Activated CD8-positive, alpha-beta T cell treated with anti-CD3 and anti-CD28 coated beads for 36 hours (primary cell): ENCODE measurements around the gene OLFM2. TPM values are rescaled to one million over a fixed set of nuclear protein-coding genes. Genes with fewer than 3 reads are reported as not detected.
"Not testable (repeated sequence)": the region's sequence is repeated elsewhere in the genome, so short reads cannot be mapped to it uniquely, and the experiment has no call there.

ENCODE experiments used
- ATAC-seq: fragments of 200-7000 bp; cut with Tn5 transposase; one replicate; pipeline ENCODE4 v1.10.0; 2021; ENCODE audit warnings: mild to moderate bottlenecking, moderate library complexity
- CTCF ChIA-PET: fragments of 350-600 bp; sonication (Branson Sonifier 250); formaldehyde crosslinking; loops from one replicate; lab custom pipeline; 2021; ENCODE audit warnings: antibody characterized with exemption; lab: Charles Lee
- POLR2A ChIA-PET: fragments of 350-600 bp; sonication (Branson Sonifier 250); formaldehyde crosslinking; loops from one replicate; lab custom pipeline; 2021; ENCODE audit warnings: antibody characterized with exemption; lab: Charles Lee
- DNase-seq: peaks from one replicate; pipeline ENCODE4 v3.0.0-alpha.2; 2020
- H3K27ac Mint-ChIP-seq: one replicate; pipeline ENCODE4 v1.8.0; 2021; ENCODE audit warnings: mild to moderate bottlenecking, mixed read lengths
- H3K27me3 Mint-ChIP-seq: one replicate; pipeline ENCODE4 v1.8.0; 2021; ENCODE audit warnings: mixed read lengths
- H3K36me3 Mint-ChIP-seq: one replicate; pipeline ENCODE4 v1.8.0; 2021; ENCODE audit warnings: low read depth, mixed read lengths
- H3K4me1 Mint-ChIP-seq: one replicate; pipeline ENCODE4 v1.8.0; 2021; ENCODE audit warnings: low read depth, mixed read lengths
- H3K4me3 Mint-ChIP-seq: one replicate; pipeline ENCODE4 v1.8.0; 2021; ENCODE audit warnings: mild to moderate bottlenecking, moderate library complexity, mixed read lengths
- H3K9me3 Mint-ChIP-seq: one replicate; pipeline ENCODE4 v1.8.0; 2021; ENCODE audit warnings: mixed read lengths
- intact Hi-C: fragments of 100-400 bp; cut with micrococcal nuclease; formaldehyde crosslinking; loops from one replicate; pipeline ENCODE4 v1.10.0; 2022
- total RNA-seq, 2 experiments: library from RNA; stranded (reverse); gene quantifications; one replicate each; pipeline ENCODE4 v1.2.3, GENCODE V29; 2021
- TF ChIP-seq, protein P1 (sequence below): fragments of 200-600 bp; IDR thresholded peaks from one replicate; pipeline ENCODE4 v1.8.0; 2022; ENCODE audit warnings: antibody characterized with exemption, mild to moderate bottlenecking

Gene OLFM2
- total RNA-seq, 2 experiments from 2014 or later = 2.7 to 3.2 TPM

DNA sequence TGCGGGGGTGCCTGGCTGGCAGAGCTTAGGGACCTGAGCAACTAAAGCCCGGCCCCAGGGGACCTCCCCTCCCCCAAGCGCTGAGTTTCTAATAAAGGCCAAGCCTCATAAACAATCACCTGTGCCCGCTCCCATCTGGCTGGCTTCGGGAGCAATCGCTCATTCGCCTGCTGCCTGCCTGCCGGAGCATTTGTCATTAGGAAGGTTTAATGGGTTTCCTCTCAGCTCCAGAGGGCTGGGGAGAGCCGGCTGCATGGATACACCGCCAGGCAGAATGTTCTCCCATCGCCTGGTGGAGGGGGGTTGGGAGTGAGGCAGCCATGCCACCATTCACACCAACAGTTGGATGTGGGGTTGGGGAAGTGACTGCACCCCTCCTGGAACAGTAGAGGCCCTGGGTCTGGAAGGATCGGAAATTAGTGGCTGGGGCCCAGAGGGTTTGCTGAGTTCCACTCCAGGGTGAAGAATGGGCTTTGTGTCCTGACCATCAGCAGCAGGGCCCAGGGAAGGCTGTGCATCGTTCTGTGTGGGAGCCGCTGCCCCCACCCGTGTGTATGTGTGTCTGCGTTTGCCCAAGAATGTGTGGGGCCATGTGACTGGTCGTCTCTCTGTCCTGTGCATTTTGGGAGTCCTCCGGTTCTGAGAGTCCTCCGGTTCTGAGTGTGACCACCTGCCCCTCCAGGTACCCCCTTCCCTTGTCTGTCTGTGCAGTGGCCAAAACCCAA, 85.9 kb downstream of the OLFM2 start:
- ChIA-PET CTCF (no interaction called here), POLR2A (interaction anchor here (1.3 kb wide), 1 partner anchor 10 kb away, joined by 3 read pairs; no protein-coding TSS in a partner anchor)
- H3K9me3 Mint-ChIP-seq = no peaks in the 10 kb centered on the region
- TF ChIP-seq, protein P1, sequence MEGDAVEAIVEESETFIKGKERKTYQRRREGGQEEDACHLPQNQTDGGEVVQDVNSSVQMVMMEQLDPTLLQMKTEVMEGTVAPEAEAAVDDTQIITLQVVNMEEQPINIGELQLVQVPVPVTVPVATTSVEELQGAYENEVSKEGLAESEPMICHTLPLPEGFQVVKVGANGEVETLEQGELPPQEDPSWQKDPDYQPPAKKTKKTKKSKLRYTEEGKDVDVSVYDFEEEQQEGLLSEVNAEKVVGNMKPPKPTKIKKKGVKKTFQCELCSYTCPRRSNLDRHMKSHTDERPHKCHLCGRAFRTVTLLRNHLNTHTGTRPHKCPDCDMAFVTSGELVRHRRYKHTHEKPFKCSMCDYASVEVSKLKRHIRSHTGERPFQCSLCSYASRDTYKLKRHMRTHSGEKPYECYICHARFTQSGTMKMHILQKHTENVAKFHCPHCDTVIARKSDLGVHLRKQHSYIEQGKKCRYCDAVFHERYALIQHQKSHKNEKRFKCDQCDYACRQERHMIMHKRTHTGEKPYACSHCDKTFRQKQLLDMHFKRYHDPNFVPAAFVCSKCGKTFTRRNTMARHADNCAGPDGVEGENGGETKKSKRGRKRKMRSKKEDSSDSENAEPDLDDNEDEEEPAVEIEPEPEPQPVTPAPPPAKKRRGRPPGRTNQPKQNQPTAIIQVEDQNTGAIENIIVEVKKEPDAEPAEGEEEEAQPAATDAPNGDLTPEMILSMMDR = no peak
- H3K4me3 Mint-ChIP-seq = no peak overlapping the region
- H3K27ac Mint-ChIP-seq = no peak overlapping the region
- ATAC-seq (no peak), DNase-seq (no peak)
- intact Hi-C loops = no loop called here
- H3K27me3 Mint-ChIP-seq = no peaks in the 10 kb centered on the region
- peaks cover 26% of the 10 kb centered on the region for H3K4me1 Mint-ChIP-seq
- H3K36me3 Mint-ChIP-seq = peaks cover 5% of the 10 kb centered on the region

DNA sequence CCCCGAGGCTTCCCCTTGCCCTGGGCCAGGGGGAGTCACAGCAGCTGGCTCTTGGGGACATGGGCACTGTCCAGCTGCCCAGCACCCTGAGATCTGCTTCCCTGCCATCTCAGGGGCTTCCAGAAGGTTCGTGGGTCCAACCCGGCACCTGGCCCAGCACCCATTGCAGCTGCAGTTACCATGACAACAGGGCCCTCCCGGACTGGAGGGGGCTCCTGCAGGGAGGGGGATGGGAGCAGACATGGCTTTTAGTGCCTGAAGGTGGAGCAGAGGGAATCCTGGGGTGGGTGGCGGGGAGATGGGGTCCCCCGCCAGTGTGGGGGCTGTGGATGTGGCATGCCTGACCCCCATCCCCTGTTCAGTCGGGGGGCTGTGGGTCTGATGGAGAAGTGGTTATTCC, 86.5 kb downstream of the OLFM2 start:
- Mint-ChIP-seq H3K4me3 (no peak overlapping the region), H3K27me3 (no peaks in the 10 kb centered on the region), H3K36me3 (peaks cover 10% of the 10 kb centered on the region), H3K9me3 (no peaks in the 10 kb centered on the region), H3K4me1 (peaks cover 29% of the 10 kb centered on the region), H3K27ac (no peak overlapping the region)
- TF ChIP-seq, protein P1 = no peak
- ATAC-seq (no peak), DNase-seq (no peak)
- ChIA-PET CTCF (no interaction called here), POLR2A (interaction anchor here (1.3 kb wide), 1 partner anchor 10 kb away, joined by 3 read pairs; no protein-coding TSS in a partner anchor)
- intact Hi-C loops = no loop called here

DNA sequence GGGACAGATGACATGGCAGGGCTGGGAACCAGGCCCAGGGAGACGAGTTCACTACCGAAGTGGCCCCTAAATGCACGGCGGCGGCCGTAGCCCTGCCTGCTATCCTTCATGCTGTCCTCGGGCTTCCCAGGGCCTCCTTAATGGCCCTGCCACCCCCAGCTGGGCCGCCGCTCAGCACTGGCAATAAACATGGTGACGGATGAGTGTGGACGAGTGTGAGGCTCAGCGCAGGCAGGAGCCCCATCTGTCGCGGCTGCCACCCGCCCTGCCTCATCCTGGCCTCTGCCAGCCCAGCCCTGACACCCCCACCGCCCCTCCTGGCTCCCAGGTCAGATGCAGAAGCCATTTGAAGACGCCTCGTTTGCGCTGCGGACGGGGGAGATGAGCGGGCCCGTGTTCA, 87.6 kb downstream of the OLFM2 start:
- Mint-ChIP-seq H3K4me1 (peaks cover 26% of the 10 kb centered on the region), H3K4me3 (no peak overlapping the region), H3K27me3 (no peaks in the 10 kb centered on the region), H3K9me3 (no peaks in the 10 kb centered on the region), H3K36me3 (peaks cover 13% of the 10 kb centered on the region), H3K27ac (no peak overlapping the region)
- DNase-seq (no peak), ATAC-seq (no peak)
- ChIA-PET POLR2A (no interaction called here), CTCF (no interaction called here)
- intact Hi-C loops = no loop called here
- TF ChIP-seq, protein P1 = no peak

DNA sequence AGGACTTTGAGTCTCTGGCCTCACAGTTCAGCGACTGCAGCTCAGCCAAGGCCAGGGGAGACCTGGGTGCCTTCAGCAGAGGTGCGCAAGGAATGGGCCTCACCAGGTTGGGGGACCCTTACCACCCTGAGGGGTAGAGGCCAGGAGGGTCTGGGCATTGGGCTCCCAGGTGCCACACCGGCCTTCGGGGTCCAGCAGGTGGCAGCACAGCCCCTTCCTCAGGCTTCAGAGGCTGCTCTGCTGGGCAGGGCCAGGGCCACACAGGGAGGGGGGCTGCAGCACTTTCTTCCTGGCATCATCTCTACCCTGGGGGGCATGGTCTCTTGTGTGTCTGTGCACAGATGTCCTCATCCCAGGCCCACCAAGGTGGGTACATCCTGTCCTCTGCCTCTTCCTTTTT, 88.3 kb downstream of the OLFM2 start:
- intact Hi-C loops = no loop called here
- CTCF ChIA-PET = interaction anchor here (1.5 kb wide), 1 partner anchor 9 kb away, joined by 3 read pairs; no protein-coding TSS in a partner anchor
- TF ChIP-seq, protein P1 = peak; percentile 42
- POLR2A ChIA-PET = interaction anchor here (1.1 kb wide), 1 partner anchor 11 kb away, joined by 4 read pairs; no protein-coding TSS in a partner anchor
- Mint-ChIP-seq H3K4me1 (peaks cover 25% of the 10 kb centered on the region), H3K9me3 (no peaks in the 10 kb centered on the region), H3K27ac (no peak overlapping the region), H3K4me3 (no peak overlapping the region), H3K27me3 (no peaks in the 10 kb centered on the region), H3K36me3 (peaks cover 20% of the 10 kb centered on the region)
- peak; percentile 57 for DNase-seq
- ATAC-seq = no peak

DNA sequence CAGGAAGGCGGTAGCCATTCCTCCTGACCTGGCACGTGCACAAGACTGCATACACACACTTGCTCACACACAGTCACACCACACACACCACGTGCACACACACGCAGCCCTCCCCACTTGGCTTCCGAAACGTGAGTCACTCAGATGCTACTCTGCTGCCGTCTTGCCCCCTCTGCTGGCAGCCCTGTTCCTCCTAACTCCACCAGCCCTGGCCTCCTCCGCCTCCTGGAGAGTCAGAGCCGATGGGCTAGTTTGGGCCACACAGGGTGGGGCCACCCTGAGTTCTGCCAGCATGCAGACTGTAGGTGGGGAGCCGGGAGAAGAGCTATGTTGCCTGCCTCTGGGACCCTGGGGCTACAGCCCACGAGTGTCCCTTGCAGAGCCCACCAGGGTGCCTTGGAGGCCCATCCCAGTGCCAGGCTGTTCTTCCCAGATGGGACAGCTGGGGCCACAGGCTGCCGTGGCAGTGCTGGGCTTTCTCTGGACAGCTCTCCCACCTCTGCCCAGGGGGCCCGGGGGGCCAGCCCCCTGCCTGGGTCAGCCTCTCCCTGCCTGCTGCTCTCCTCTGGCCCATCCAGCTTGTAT, 89.1 kb downstream of the OLFM2 start:
- Mint-ChIP-seq H3K4me1 (peaks cover 27% of the 10 kb centered on the region), H3K27me3 (no peaks in the 10 kb centered on the region), H3K4me3 (no peak overlapping the region), H3K9me3 (no peaks in the 10 kb centered on the region), H3K27ac (peak overlapping the region; percentile 63), H3K36me3 (peaks cover 28% of the 10 kb centered on the region)
- ChIA-PET POLR2A (interaction anchor here (1.1 kb wide), 1 partner anchor 10 kb away, joined by 4 read pairs; no protein-coding TSS in a partner anchor), CTCF (interaction anchor here (0.9 to 1.5 kb wide), 5 partner anchors 10 to 78 kb away, joined by 3 to 4 read pairs (median 4); partner anchors contain the start of gene PIN1)
- TF ChIP-seq, protein P1 = no peak
- peak; percentile 92 for ATAC-seq
- DNase-seq = peak; percentile 82
- intact Hi-C loops = no loop called here

DNA sequence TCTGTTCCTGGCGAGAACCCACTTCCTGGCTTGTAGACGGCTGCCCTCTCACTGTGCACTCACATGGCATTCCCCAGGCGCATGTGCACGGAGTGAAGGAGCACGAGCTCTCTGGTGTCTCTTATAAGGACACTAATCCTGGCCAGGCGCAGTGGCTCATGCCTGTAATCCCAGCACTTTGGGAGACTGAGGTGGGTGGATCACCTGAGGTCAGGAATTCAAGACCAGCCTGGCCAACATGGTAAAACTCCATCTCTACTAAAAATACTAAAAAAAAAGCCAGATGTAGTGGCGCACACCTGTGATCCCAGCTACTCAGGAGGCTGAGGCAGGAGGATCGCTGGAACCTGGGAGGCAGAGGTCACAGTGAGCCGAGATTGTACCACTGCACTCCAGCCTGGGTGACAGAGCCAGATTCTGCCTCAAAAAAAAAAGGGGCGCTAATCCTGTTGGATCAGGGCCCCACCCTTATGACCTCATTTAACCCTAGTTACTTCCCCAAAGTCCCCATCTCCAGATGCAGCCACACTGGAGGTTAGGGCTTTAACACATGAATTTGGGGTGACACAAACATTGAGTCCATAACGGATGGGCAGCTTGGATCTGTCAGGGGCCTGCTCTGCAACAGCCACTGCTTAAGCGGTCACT, 92.6 kb downstream of the OLFM2 start:
- Mint-ChIP-seq H3K4me1 (peaks cover 32% of the 10 kb centered on the region), H3K36me3 (peaks cover 50% of the 10 kb centered on the region)
- DNase-seq, intact Hi-C loops, H3K4me3 Mint-ChIP-seq, H3K27ac Mint-ChIP-seq, H3K27me3 Mint-ChIP-seq, ATAC-seq, POLR2A ChIA-PET, H3K9me3 Mint-ChIP-seq, CTCF ChIA-PET: not testable (repeated sequence)
